GM12801 (cell line): ENCODE results near the gene FBLN2.

Source experiments
- TF ChIP-seq, protein P1 (sequence below): IDR thresholded peaks from one replicate; pipeline ENCODE4 v1.5.1; 2011; ENCODE audit warnings: control low read depth; ENCODE audit not compliant: insufficient read length; ENCODE audit errors: extremely low read depth

FBLN2 gene

GRCh38 chr3:13566769-13567310 is 17.9 kb downstream of the FBLN2 start:
- TF ChIP-seq, protein P1, sequence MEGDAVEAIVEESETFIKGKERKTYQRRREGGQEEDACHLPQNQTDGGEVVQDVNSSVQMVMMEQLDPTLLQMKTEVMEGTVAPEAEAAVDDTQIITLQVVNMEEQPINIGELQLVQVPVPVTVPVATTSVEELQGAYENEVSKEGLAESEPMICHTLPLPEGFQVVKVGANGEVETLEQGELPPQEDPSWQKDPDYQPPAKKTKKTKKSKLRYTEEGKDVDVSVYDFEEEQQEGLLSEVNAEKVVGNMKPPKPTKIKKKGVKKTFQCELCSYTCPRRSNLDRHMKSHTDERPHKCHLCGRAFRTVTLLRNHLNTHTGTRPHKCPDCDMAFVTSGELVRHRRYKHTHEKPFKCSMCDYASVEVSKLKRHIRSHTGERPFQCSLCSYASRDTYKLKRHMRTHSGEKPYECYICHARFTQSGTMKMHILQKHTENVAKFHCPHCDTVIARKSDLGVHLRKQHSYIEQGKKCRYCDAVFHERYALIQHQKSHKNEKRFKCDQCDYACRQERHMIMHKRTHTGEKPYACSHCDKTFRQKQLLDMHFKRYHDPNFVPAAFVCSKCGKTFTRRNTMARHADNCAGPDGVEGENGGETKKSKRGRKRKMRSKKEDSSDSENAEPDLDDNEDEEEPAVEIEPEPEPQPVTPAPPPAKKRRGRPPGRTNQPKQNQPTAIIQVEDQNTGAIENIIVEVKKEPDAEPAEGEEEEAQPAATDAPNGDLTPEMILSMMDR = no peak

GRCh38 chr3:13567684-13568514 is 19.0 kb downstream of the FBLN2 start:
- TF ChIP-seq, protein P1 = no peak

- TF ChIP-seq, protein P1 = no peak
These were observed 19.6 kb downstream of the FBLN2 start for GRCh38 chr3:13568515-13569028.

GRCh38 chr3:13569201-13569600 is 20.3 kb downstream of the FBLN2 start:
- TF ChIP-seq, protein P1 = no peak

GRCh38 chr3:13569641-13570390 is 20.9 kb downstream of the FBLN2 start:
- TF ChIP-seq, protein P1 = no peak

DNA sequence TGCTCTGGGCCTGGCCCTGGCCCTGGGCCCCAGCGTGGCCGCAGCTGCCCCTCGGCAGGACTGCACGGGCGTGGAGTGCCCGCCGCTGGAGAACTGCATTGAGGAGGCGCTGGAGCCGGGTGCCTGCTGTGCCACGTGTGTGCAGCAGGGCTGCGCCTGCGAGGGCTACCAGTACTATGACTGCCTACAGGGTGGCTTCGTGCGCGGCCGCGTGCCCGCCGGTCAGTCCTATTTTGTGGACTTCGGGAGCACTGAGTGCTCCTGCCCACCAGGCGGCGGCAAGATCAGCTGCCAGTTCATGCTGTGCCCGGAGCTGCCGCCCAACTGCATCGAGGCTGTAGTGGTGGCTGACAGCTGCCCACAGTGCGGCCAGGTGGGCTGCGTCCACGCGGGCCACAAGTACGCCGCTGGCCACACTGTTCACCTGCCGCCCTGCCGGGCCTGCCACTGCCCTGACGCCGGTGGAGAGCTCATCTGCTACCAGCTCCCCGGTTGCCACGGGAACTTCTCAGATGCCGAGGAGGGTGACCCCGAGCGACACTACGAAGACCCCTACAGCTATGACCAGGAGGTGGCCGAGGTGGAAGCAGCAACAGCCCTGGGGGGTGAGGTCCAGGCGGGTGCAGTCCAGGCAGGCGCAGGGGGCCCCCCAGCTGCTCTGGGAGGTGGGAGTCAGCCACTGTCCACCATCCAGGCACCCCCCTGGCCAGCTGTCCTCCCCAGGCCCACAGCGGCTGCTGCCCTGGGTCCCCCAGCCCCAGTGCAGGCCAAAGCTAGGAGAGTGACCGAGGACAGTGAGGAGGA is 21.7 kb downstream of the FBLN2 start:
- TF ChIP-seq, protein P1 = no peak
